H1 (cell line): ENCODE measurements around the gene SPPL2A. TPM values are rescaled to one million over a fixed set of nuclear protein-coding genes. Genes with fewer than 3 reads are reported as not detected.

Experiments
- BRCA1 ChIP-seq: IDR thresholded peaks from 2 replicates; pipeline ENCODE4 v1.6.1; 2012; ENCODE audit warnings: low read depth, low read length, improper control_type of control experiment
- CBX5 ChIP-seq: fragments of 300-800, 300-1000 bp; sonication (generic); IDR thresholded peaks from 2 replicates; pipeline ENCODE4 v1.7.1; 2016; ENCODE audit warnings: antibody characterized with exemption, low read length, low read depth
- CHD7 ChIP-seq: fragments of 300-600 bp; sonication (generic); IDR thresholded peaks from 2 replicates; pipeline ENCODE4 v1.7.1; 2012; ENCODE audit warnings: low read length, moderate library complexity, mild to moderate bottlenecking, inconsistent platforms; ENCODE audit not compliant: insufficient replicate concordance
- POLR2A ChIP-seq, 2 experiments: IDR thresholded peaks; 1 replicate in 1 of 2; 2 replicates in 1 of 2; pipeline ENCODE4 v1.6.1; 2011; ENCODE audit warnings: low read depth in 2 of 2, low read length in 2 of 2, mild to moderate bottlenecking in 2 of 2; ENCODE audit errors: control extremely low read depth in 1 of 2
- SP1 ChIP-seq: IDR thresholded peaks from 2 replicates; pipeline ENCODE4 v1.6.1; 2011; ENCODE audit warnings: low read depth, low read length
- TAF1 ChIP-seq: IDR thresholded peaks from 2 replicates; pipeline ENCODE4 v1.6.1; 2011; ENCODE audit warnings: mild to moderate bottlenecking, low read depth, low read length
- TAF7 ChIP-seq: optimal IDR thresholded peaks from 2 replicates; pipeline ENCODE3; 2011; ENCODE audit warnings: low read depth, mild to moderate bottlenecking, inconsistent platforms, low read length, moderate library complexity, borderline replicate concordance
- TEAD4 ChIP-seq: IDR thresholded peaks from 2 replicates; pipeline ENCODE4 v1.6.1; 2012; ENCODE audit warnings: low read depth, low read length, inconsistent platforms, mixed read lengths
- YY1 ChIP-seq: IDR thresholded peaks from 2 replicates; pipeline ENCODE4 v1.6.1; 2011; ENCODE audit warnings: low read depth, mild to moderate bottlenecking, low read length
- polyA plus RNA-seq, 7 experiments: library from polyadenylated mRNA; depleted of rRNA in 3 of 7; stranded (reverse) in 5 of 7; unstranded in 2 of 7; fragments of >200 nt in 5 of 7; fragments of 200-250 nt in 2 of 7; gene quantifications; 1 replicate in 5 of 7; 2 replicates in 1 of 7; 4 replicates in 1 of 7; pipeline versions ENCODE4 v1.2.1 to v1.2.3, GENCODE V29; 2011 to 2013; ENCODE audit warnings: missing spikeins in 2 of 7, mixed read lengths in 2 of 7
- total RNA-seq: library from RNA; stranded (reverse); fragmentation: NEBNext Ultra II Directional; extraction: Animal tissue kit (Norgen Biotek cat#: 25700); gene quantifications from 2 replicates; pipeline ENCODE4 v1.2.1, GENCODE V29; 2021
- TF ChIP-seq, protein P1 (sequence below): IDR thresholded peaks from 2 replicates; pipeline ENCODE4 v1.6.1; 2012; ENCODE audit warnings: low read length, inconsistent platforms
- TF ChIP-seq, protein P2 (sequence below): IDR thresholded peaks from 2 replicates; pipeline ENCODE4 v1.6.1; 2012; ENCODE audit warnings: inconsistent platforms

The SPPL2A gene
- total and polyA plus RNA-seq, 2 of the 8 experiments (the other 6 are each of a cell fraction or from before 2014, with no cell fraction given): 15.6 to 52.9 TPM

DNA sequence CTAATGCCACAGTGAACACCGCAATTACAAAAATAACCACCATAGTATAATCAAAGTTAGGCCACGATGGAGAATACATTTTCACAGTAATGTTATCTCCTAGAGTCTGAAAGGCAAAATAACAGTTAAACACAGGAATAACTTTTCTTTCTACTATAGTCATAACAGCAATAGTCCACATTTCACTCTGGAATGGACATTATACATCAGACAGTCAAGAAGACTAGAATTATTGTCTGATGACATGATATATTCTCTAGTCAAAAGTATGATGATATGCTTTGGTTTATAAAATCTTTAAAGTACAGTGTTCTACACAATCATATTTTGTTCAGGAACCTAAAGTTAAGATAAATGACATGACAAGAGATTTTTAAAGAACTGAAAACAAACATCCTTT, 18.0 kb downstream of the SPPL2A start (continued):
- no peak for TF ChIP-seq CHD7
- TF ChIP-seq POLR2A (IDR thresholded peaks at IDR 0.05; ENCODE audit: control extremely low read depth in 1 of 2, low read depth in 2 of 2, low read length in 2 of 2): no peak
- TF ChIP-seq SP1: no peak
- TF ChIP-seq TAF7: no peak
- TF ChIP-seq, protein P1, sequence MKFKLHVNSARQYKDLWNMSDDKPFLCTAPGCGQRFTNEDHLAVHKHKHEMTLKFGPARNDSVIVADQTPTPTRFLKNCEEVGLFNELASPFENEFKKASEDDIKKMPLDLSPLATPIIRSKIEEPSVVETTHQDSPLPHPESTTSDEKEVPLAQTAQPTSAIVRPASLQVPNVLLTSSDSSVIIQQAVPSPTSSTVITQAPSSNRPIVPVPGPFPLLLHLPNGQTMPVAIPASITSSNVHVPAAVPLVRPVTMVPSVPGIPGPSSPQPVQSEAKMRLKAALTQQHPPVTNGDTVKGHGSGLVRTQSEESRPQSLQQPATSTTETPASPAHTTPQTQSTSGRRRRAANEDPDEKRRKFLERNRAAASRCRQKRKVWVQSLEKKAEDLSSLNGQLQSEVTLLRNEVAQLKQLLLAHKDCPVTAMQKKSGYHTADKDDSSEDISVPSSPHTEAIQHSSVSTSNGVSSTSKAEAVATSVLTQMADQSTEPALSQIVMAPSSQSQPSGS: no peak
- TF ChIP-seq TEAD4: no peak
- TF ChIP-seq CBX5: no peak
- no peak for TF ChIP-seq YY1
- TF ChIP-seq BRCA1: no peak
- TF ChIP-seq, protein P2, sequence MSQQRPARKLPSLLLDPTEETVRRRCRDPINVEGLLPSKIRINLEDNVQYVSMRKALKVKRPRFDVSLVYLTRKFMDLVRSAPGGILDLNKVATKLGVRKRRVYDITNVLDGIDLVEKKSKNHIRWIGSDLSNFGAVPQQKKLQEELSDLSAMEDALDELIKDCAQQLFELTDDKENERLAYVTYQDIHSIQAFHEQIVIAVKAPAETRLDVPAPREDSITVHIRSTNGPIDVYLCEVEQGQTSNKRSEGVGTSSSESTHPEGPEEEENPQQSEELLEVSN: no peak
- no peak for TF ChIP-seq TAF1
